GM18526 (cell line): Measurements from ENCODE around the gene CEACAM19.

ENCODE experiments used
- POLR2A ChIP-seq: IDR thresholded peaks from 3 replicates; pipeline ENCODE4 v1.6.1; 2011; ENCODE audit not compliant: insufficient read length; ENCODE audit errors: extremely low read depth

Gene CEACAM19

DNA sequence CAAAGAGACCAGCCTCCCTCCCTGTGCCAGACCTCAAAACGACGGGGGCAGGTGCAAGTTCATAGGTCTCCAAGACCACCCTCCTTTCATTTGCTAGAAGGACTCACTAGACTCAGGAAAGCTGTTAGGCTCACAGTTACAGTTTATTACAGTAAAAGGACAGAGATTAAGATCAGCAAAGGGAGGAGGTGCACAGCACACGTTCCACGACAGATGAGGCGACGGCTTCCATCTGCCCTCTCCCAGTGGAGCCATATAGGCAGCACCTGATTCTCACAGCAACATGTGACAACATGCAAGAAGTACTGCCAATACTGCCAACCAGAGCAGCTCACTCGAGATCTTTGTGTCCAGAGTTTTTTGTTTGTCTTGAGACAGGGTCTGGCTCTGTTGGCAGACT is 9.4 kb upstream of the CEACAM19 start:
- no peak for TF ChIP-seq POLR2A

DNA sequence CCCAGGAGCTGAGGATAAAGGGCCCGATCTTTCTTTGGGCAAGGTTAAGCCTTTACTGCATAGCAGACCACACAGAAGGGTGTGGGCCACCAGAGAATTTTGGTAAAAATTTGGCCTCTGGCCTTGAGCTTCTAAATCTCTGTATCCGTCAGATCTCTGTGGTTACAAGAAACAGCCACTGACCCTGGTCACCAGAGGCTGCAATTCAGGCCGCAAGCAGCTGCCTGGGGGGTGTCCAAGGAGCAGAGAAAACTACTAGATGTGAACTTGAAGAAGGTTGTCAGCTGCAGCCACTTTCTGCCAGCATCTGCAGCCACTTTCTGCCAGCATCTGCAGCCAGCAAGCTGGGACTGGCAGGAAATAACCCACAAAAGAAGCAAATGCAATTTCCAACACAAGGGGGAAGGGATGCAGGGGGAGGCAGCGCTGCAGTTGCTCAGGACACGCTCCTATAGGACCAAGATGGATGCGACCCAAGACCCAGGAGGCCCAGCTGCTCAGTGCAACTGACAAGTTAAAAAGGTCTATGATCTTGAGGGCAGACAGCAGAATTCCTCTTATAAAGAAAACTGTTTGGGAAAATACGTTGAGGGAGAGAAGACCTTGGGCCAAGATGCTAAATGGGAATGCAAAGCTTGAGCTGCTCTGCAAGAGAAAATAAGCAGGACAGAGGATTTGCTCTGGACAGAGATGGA is 8.4 kb upstream of the CEACAM19 start:
- no peak for TF ChIP-seq POLR2A

DNA sequence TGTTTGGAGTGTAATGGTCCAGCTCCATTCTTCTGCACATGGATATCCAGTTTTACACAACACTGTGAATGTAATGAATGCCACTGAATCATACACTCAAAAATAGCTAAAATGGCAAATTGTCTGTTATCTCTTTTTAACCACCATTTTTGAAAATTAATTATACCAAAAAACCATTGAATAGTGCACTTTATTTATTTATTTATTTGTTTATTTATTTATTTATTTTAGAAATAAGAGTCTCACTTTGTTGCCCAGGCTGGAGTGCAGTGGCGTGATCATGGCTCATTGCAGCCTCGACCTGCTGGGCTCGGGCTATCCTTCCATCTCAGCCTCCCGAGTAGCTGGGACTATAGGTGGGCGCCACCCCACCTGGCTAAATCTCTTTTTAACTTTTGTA is 7.3 kb upstream of the CEACAM19 start:
- TF ChIP-seq POLR2A, result no peak

DNA sequence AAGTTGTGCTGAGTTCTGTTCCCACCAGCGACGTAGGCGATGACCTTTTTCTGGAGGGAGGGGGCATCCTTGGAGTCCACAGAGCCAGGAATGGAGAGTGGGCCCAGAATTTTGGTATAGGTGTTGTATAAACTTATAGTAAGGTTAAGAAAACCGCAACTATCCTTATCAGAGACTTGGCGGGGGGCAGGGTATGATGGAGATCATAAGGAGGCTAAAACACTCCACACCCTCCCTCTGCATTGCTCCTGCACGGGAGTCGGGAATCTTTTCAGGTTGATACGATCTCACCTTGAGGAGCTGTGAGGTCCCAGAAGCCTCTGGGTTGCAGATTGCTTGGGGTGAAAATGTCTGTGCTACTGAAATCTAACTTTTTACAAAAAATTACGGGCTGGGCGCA is 6.3 kb upstream of the CEACAM19 start:
- TF ChIP-seq POLR2A, result no peak

DNA sequence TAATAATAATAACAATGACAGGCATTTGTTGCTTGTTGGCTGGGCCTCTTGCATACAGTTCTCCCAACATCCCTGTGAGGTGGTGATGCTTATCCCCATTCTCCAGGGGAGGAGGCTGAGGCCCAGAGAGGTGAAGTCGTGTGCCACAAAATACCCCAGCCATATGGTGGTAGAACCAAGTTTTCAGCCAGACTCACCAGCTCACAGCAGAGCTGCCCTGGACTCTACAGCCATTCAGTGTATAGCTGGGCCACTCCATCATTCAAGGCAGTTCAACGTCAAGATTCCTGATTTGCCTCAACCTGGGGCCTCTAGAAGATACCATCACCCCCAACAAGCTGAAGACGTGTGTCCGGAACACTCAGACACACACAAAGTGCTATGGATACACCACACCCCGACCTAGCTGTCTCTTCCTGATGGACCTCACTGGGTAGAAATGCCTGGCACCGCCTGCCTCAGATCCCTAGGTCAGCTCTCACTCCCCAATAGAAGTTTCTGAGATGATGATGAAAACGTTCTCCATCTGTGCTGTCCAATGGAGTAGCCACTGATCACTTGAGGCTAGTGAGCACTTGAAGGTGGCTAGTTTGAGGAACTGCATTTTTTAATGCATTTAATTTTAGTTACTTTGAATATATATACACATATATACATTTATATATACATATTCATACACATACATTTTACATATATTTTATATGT is 4.3 kb upstream of the CEACAM19 start:
- no peak for TF ChIP-seq POLR2A

DNA sequence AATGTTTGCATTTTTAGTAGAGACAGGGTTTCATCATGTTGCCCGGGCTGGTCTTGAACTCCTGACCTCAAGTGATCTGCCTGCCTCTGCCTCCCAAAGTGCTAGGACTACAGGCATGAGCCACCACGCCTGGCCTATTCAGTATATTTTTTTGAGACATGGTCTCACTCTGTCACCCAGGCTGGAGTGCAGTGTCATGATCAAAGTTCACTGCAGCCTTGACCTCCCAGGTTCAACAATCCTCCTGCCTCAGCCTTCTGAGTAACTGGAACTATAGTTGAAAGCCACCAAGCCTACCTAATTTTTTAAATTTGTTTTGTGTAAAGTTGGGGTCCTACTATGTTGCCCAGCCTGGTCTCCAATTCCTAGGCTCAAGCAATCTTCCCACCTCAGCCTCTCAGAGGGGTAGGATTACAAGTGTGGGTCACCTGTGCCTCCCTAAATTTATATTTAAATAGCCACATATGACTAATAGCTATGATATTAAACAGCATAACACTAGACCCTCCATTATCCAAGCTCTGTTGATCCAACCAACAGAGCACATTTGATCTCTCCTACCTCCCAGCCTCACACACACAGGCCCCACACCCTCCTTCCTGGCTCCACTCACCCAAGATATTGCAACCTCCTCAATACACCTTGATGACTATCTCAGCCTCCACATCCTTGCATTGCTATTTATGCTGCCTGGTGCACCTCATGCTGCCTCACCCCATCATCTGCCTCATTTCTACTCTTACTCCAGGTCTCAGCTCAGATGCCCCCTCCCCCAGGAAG is 2.1 kb upstream of the CEACAM19 start:
- no peak for TF ChIP-seq POLR2A

DNA sequence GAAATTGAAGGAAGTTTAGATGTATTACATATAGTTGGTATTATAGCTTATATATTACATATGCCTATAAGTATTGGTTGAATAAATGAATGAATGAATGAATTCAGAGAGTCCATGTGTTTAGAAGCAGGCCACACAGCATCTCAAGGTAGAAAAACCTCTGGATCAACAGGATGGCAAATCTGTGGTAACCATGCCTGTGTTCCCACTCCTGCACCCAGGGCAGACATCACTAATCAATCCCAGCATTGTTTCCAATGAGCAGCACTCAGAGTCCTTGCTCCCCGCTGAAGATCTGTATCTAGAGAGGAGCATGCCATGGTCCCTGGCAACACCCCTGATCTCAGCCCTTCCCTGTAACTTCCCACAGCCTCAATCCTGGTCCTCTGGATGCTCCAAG is 944 bp downstream of the CEACAM19 start:
- TF ChIP-seq POLR2A, result no peak

DNA sequence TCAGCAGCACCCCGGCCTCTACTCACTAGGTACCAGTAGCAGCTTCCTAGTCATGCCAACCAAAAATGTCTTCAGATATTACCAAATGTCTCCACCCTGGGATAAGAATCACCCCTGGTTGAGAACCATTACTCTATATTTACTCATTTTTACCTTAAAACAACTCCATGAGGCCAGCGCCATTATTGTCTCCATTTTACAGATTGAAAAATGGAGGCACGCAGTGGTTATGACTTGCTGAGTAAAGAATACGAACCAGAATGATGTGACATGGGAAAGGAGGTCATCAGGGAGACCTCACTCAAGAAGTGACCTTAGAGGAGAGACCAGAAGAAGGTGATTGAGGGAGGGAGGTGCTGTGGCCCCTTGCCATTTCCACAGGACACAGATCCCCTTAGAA is 2.2 kb downstream of the CEACAM19 start:
- no peak for TF ChIP-seq POLR2A

DNA sequence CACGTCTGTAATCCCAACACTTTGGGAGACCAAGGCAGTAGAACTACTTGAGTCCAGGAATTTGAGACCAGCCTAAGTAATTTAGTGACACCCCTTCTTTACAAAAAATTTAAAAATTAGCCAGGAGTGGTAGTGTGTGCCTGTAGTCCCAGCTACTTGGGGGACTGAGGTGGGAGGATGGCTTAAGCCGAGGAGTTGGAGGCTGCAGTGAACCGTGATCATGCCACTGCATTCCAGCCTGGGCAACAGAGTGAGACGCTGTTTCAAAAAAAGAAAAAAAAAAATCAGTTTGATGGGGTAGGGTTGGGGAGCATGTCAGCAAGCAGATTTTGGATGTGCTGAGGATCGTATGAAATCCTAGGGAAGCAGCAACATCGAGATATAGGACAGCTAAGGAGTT is 4.2 kb downstream of the CEACAM19 start:
- TF ChIP-seq POLR2A, result no peak

DNA sequence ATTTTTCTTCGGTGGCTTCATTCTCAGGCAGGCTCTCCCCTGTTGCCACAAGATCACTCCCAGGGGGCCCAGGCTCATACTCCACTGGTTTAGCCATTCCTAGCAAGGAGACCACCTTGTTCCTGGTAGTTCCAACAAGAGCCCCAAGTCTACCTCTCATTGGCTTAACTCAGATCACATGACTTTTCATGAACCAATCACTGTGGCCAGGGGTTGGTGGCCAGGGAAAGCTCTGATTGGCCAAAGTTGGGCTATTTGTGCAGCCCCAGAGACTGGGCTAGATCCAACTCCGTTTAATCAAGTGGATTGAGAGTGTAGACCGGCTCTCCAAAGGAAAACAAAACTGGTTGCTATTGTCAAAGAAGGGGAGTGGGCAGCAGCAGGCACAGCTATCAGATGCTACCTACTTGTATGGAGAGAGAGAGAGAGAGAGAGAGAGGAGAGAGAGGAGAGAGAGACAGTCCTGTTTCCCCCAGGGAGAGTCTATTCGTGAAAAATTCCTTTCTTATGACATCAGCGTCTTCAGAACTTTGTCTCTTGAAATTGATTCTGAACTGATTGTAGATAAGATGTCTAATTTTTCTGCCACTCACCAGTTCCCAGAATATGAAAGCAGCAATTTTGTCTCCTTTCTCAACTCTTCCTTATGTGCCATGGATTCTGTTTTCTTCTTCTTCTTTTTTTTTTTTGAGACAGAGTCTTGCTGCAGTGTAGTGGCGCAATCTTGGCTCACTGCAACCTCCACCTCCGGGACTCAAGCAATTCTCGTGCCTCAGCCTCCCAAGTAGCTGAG is 5.9 kb downstream of the CEACAM19 start:
- no peak for TF ChIP-seq POLR2A

DNA sequence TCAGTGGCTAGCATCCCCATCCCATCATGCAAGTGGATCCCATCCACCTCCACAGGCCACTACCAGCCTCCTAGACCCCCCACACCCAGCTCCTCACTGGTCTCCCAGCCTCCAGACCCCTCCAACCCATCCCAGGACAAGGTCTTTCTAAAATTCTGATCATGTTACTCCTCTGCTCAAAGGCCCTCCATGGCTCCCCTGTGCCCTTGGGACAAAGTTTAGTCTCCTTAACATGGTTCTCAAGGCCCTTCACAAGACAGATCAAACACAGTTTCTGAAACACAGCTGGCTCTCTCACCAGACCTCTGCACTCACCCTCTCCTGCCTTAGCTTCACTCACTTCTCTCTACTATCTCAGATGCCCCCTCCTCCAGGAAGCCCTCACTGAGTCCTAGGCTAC is 9.3 kb downstream of the CEACAM19 start:
- TF ChIP-seq POLR2A, result no peak

DNA sequence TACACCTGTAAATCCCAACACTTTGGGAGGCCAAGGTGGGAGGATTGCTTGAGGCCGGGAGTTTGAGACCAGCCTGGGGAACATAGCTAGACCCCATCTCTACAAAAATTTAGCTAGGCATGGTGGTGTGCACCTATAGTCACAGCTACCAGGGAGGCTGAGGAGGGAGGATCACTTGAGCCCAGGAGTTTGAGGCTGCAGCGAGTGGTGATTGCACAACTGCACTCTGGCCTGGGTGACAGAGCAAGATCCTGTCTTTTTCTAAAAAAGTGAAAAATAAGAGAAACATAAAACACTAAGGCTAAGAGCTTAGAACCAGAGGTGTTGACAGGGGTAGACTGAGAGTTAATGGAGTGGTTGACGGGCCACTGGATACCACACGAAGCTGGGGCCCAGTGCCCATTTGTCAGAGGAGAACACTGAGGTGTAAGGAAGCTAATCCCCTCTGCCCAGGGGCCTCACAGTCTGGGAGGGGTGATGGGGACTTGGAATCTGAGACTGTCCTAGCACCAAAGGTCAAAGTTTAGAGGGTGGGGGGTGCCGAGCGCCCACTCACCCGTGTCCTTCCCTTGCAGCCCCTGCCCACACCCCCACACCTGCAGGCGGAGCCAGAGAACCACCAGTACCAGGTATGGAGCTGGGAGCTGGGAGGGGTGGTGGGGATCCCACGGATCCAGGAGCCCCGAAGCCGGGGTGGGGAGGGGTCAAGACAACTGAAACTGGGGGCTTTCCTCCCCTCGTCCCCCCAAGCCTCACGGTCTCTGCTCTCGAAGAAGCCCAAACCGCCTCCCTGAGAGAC is 10.9 kb downstream of the CEACAM19 start:
- TF ChIP-seq POLR2A, result no peak

DNA sequence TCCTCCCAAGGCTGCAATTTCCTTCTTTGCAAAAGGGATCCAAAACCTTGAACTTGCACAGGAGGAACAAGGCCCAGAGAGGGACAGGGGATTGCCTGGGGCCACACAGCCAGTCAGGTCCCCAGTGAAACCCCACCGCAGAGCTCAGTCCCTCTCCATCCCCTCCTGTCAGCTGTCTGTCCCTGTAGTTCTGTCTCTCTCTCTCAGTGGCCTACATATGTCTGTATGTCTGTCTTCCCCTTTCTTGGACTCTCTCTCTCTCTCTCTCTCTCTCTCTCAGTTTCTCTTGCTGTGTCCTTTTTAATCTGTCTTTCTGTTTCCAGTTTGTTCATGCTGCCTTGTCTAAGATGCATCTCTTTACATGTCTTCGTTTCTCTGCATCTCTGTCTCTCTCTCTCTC is 11.5 kb downstream of the CEACAM19 start:
- no peak for TF ChIP-seq POLR2A

DNA sequence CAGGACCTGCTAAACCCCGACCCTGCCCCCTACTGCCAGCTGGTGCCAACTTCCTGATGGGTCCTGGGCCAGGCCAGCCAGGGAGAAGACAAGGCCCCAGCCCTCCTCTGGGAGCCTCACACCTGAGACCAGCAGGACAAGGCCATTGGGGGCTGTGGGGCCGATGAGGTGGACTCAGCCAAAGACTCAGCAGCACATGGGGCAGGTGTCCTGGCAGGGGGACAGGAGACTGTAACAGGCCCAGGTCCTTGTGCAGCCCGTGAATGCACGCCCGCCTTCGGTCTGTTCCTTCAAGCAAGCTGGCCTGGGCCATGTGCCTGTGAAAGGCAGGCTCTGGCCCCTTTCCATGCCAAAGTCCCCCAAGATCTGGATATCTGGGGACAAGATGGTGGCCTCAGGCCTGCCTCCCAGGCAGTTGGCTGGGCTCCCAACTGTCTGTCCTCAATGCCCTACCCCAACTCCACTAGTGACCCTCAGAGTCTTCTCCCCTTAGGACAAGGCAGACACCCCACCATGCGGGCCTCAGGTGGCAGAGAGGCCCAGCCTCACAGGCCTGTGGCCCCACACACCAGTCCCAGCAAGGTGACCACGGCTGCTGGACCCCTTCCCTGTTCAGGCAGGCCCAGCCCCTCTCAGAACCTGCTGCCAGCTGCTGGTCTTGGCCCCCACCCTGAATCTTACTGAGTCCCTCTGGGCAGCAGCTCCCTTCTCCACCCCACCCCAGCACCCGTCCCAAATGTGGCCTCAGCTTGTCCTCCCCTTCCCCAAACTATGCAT is 12.3 kb downstream of the CEACAM19 start:
- no peak for TF ChIP-seq POLR2A
